Measurements from ENCODE around the gene MAPRE2.

Gene MAPRE2

DNA sequence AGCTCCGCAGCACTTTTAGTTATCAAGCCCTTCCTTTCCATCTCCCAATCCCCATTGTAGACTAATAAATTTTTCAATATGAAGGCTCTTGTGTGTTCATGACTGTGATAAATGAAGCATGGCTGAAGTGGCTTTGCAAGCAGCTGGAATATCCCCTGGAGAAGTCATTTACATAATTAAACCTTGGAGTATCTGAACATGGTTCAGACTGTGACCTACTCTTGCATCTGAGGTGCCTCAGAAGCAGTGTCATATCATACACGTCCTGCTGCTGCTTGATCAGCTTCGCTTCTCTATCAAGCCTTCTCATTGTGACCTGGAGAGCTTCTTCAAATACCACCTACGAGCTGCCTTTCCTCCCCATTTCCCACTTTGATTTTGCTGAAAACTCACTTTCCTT lies 151.2 kb downstream of the MAPRE2 start:
- TF ChIP-seq, protein P1, sequence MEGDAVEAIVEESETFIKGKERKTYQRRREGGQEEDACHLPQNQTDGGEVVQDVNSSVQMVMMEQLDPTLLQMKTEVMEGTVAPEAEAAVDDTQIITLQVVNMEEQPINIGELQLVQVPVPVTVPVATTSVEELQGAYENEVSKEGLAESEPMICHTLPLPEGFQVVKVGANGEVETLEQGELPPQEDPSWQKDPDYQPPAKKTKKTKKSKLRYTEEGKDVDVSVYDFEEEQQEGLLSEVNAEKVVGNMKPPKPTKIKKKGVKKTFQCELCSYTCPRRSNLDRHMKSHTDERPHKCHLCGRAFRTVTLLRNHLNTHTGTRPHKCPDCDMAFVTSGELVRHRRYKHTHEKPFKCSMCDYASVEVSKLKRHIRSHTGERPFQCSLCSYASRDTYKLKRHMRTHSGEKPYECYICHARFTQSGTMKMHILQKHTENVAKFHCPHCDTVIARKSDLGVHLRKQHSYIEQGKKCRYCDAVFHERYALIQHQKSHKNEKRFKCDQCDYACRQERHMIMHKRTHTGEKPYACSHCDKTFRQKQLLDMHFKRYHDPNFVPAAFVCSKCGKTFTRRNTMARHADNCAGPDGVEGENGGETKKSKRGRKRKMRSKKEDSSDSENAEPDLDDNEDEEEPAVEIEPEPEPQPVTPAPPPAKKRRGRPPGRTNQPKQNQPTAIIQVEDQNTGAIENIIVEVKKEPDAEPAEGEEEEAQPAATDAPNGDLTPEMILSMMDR (IDR thresholded peaks at IDR 0.05) = no peak
